ENCODE measurements around the gene SYNE2.

SYNE2 gene

DNA sequence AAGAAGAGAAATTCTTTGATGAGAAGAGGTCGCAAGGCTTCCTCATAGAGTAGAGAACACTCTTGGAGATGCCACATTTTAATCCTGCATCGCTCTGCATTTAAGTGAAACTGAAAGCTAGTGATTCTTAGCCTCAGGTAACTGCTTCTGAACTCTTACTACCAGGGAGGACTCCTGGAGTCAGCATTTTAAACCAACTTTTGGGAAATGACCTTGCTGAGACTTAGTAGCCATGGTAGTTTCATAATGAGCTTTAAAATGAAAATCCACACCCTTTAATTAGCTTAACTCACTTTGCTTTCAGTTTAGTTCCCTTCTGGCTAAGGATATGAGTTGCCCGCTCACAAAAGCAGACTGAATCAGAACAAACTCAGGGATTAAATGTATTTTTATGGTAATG, 80.3 kb downstream of the SYNE2 start:
- TF ChIP-seq, protein P1, sequence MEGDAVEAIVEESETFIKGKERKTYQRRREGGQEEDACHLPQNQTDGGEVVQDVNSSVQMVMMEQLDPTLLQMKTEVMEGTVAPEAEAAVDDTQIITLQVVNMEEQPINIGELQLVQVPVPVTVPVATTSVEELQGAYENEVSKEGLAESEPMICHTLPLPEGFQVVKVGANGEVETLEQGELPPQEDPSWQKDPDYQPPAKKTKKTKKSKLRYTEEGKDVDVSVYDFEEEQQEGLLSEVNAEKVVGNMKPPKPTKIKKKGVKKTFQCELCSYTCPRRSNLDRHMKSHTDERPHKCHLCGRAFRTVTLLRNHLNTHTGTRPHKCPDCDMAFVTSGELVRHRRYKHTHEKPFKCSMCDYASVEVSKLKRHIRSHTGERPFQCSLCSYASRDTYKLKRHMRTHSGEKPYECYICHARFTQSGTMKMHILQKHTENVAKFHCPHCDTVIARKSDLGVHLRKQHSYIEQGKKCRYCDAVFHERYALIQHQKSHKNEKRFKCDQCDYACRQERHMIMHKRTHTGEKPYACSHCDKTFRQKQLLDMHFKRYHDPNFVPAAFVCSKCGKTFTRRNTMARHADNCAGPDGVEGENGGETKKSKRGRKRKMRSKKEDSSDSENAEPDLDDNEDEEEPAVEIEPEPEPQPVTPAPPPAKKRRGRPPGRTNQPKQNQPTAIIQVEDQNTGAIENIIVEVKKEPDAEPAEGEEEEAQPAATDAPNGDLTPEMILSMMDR (IDR thresholded peaks at IDR 0.05; ENCODE audit: poor library complexity, severe bottlenecking): no peak
- Histone ChIP-seq H3K27ac (ENCODE audit: poor library complexity, severe bottlenecking) (no peak overlapping the region), H3K4me3 (ENCODE audit: severe bottlenecking) (no peak overlapping the region), H3K27me3 (ENCODE audit: insufficient read depth, poor library complexity, severe bottlenecking) (no peaks in the 10 kb centered on the region), H3K9me3 (ENCODE audit: severe bottlenecking) (no peaks in the 10 kb centered on the region), H3K4me1 (ENCODE audit: insufficient read depth, poor library complexity, severe bottlenecking) (peaks cover 2% of the 10 kb centered on the region), H3K36me3 (ENCODE audit: low read depth) (0 out of 2 replicates have a peak, but pooled peaks cover 6% of the 10 kb centered on the region)
- ATAC-seq (ENCODE audit: low read depth): 0 out of 3 replicates have a peak, but pooled peaks have one; percentile 31
- DNase-seq (ENCODE audit: low spot score): no peak

DNA sequence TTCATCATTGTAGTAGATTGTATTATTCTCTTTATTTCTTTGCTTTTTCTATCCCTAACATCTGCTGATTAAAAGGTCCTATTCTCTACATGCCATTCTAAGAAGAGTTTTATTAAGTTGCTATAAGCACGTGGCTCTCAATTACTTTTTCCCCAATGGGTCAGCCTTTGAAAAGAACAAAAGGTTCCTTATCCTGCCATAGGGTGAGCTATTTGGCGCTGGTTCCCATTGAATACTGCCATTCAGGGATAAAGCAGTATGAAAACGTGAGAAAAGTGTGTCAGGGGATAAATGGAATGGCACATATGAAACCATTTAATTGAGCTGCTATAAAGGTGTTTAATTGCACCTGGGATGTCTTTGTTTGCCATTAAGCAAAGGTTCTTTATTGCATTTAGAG, 80.9 kb downstream of the SYNE2 start:
- H3K9me3 ChIP-seq (ENCODE audit: severe bottlenecking): no peaks in the 10 kb centered on the region
- no peak for DNase-seq (ENCODE audit: low spot score)
- no peak overlapping the region for H3K27ac ChIP-seq (ENCODE audit: poor library complexity, severe bottlenecking)
- no peak for ATAC-seq (ENCODE audit: low read depth)
- TF ChIP-seq, protein P1 (IDR thresholded peaks at IDR 0.05; ENCODE audit: poor library complexity, severe bottlenecking): no peak
- no peaks in the 10 kb centered on the region for H3K27me3 ChIP-seq (ENCODE audit: insufficient read depth, poor library complexity, severe bottlenecking)
- H3K4me3 ChIP-seq (ENCODE audit: severe bottlenecking): no peak overlapping the region
- 0 out of 2 replicates have a peak, but pooled peaks cover 6% of the 10 kb centered on the region for H3K36me3 ChIP-seq (ENCODE audit: low read depth)
- peaks cover 5% of the 10 kb centered on the region for H3K4me1 ChIP-seq (ENCODE audit: insufficient read depth, poor library complexity, severe bottlenecking)

DNA sequence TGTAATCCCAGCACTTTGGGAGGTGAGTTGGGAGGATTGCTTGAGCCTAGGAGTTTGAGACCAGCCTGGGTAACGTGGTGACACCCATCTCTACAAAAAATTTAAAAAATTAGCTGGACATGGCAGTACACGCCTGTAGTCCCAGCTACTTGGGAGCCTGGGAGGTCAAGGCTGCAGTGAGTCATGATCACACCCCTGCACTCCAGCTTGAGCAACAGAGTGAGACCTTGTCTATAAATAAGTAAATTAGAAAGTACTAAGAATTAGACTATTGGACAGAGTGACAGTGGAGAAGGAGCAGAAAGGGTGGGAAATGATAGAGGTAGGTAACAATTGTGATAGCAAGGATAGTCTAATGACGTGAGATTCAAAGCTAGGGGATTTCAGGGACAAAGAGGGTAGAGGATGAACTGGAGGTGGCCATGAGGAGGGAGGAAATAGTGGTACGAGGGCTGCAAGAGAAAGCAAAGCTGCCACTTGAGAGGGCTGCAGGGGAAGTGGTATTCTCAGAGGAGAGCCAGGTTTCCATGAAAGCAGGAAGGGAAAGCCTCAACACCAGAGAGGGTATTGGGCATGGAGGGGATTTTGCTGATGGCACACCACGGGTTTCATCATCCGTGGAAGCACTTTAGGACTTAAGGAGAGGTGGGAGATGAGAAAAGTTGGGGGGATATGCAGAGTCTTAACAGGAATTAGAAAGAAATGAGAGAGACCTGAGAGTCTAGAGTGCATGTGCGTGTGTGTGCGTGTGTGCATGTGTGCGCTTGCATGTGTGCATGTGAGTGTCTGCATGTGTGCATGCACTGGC, 85.6 kb downstream of the SYNE2 start:
- H3K27me3 ChIP-seq (ENCODE audit: insufficient read depth, poor library complexity, severe bottlenecking): no peaks in the 10 kb centered on the region
- TF ChIP-seq, protein P1 (IDR thresholded peaks at IDR 0.05; ENCODE audit: poor library complexity, severe bottlenecking): no peak
- H3K9me3 ChIP-seq (ENCODE audit: severe bottlenecking): no peaks in the 10 kb centered on the region
- ATAC-seq (ENCODE audit: low read depth) (peak; percentile 68), DNase-seq (ENCODE audit: low spot score) (no peak)
- peaks cover 5% of the 10 kb centered on the region for H3K4me1 ChIP-seq (ENCODE audit: insufficient read depth, poor library complexity, severe bottlenecking)
- peaks cover 20% of the 10 kb centered on the region for H3K36me3 ChIP-seq (ENCODE audit: low read depth)
- no peak overlapping the region for H3K27ac ChIP-seq (ENCODE audit: poor library complexity, severe bottlenecking)
- no peak overlapping the region for H3K4me3 ChIP-seq (ENCODE audit: severe bottlenecking)

DNA sequence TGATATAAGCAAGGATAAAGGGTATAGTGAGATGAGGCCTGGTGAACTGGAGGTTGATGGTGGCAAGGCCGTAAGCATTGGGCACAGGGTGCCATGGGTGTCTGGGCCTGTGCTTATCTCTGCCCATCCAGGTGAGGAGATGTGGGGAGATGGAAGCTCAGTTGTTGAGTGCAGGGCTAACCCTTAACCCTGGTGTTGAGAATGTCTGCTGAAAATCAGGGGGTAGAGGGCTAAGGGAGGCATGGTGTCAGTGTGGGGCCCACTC, 86.1 kb downstream of the SYNE2 start:
- TF ChIP-seq, protein P1 (IDR thresholded peaks at IDR 0.05; ENCODE audit: poor library complexity, severe bottlenecking): no peak
- no peak for ATAC-seq (ENCODE audit: low read depth)
- Histone ChIP-seq H3K27me3 (ENCODE audit: insufficient read depth, poor library complexity, severe bottlenecking) (no peaks in the 10 kb centered on the region), H3K4me3 (ENCODE audit: severe bottlenecking) (no peak overlapping the region), H3K36me3 (ENCODE audit: low read depth) (peaks cover 20% of the 10 kb centered on the region), H3K4me1 (ENCODE audit: insufficient read depth, poor library complexity, severe bottlenecking) (peaks cover 5% of the 10 kb centered on the region), H3K27ac (ENCODE audit: poor library complexity, severe bottlenecking) (no peak overlapping the region), H3K9me3 (ENCODE audit: severe bottlenecking) (no peaks in the 10 kb centered on the region)
- DNase-seq (ENCODE audit: low spot score): no peak

DNA sequence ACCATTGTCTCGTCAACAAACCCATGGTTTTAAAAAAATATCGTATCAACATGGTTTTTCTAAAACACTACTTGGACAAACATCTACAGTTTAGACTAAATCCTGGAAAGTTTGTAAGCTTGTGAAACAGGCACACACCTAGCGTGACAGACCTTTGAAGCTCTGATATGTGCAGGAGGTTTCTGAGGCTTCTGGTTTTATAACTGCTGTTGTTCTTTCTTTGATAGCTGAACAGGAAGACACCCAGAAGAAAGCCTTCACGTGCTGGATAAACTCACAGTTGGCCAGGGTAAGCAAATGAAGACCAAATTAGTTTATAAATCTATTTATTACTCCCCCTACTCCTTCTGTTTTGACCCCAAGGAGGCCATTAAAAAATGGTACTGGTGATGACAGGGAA, 87.6 kb downstream of the SYNE2 start:
- Histone ChIP-seq H3K36me3 (ENCODE audit: low read depth) (peaks cover 16% of the 10 kb centered on the region), H3K4me1 (ENCODE audit: insufficient read depth, poor library complexity, severe bottlenecking) (peaks cover 5% of the 10 kb centered on the region), H3K9me3 (ENCODE audit: severe bottlenecking) (no peaks in the 10 kb centered on the region), H3K27me3 (ENCODE audit: insufficient read depth, poor library complexity, severe bottlenecking) (no peaks in the 10 kb centered on the region), H3K4me3 (ENCODE audit: severe bottlenecking) (no peak overlapping the region), H3K27ac (ENCODE audit: poor library complexity, severe bottlenecking) (no peak overlapping the region)
- ATAC-seq (ENCODE audit: low read depth) (no peak), DNase-seq (ENCODE audit: low spot score) (no peak)
- TF ChIP-seq, protein P1 (IDR thresholded peaks at IDR 0.05; ENCODE audit: poor library complexity, severe bottlenecking): no peak
